GM12874 (cell line): ENCODE data around the gene KLHL29.

Experiments
- TF ChIP-seq, protein P1 (sequence below): IDR thresholded peaks from 2 replicates; pipeline ENCODE4 v1.5.1; 2011; ENCODE audit warnings: low read depth, mild to moderate bottlenecking, control low read depth, low read length, moderate library complexity; ENCODE audit not compliant: insufficient read depth

KLHL29 gene

DNA sequence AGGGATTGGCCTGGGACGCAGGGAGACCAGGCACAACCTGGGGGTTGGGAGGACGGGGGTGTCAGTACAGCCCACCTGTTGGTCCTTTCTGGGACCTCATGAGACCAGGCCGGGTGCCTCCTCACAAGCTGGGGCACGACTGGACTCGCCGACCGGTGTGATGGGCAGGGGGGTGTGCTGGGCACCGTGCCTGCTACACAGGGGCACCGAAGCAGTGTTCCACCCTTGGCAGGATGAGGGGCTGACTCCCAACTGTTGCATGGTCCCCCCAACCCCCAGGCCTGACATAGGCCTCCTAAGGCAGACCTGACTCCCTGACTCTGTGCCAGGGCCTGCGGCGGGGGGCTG lies 285.2 kb downstream of the KLHL29 start:
- TF ChIP-seq, protein P1, sequence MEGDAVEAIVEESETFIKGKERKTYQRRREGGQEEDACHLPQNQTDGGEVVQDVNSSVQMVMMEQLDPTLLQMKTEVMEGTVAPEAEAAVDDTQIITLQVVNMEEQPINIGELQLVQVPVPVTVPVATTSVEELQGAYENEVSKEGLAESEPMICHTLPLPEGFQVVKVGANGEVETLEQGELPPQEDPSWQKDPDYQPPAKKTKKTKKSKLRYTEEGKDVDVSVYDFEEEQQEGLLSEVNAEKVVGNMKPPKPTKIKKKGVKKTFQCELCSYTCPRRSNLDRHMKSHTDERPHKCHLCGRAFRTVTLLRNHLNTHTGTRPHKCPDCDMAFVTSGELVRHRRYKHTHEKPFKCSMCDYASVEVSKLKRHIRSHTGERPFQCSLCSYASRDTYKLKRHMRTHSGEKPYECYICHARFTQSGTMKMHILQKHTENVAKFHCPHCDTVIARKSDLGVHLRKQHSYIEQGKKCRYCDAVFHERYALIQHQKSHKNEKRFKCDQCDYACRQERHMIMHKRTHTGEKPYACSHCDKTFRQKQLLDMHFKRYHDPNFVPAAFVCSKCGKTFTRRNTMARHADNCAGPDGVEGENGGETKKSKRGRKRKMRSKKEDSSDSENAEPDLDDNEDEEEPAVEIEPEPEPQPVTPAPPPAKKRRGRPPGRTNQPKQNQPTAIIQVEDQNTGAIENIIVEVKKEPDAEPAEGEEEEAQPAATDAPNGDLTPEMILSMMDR: no peak

DNA sequence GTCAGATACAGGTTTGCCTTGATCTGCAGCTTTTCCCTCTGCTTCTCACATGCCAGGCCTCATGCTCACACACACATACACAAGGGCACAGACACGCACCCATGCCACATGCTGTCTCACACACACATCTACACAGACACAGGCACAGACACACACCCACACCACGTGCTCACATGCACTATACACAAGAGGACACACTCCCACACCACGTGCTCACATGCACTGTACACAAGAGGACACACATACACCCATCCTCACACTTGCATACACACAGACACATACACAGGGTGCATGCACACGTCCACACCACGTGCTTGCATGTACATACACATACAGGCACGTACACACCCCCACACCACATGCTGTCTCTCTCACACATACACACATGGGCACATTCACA lies 288.1 kb downstream of the KLHL29 start:
- TF ChIP-seq, protein P1: no peak

DNA sequence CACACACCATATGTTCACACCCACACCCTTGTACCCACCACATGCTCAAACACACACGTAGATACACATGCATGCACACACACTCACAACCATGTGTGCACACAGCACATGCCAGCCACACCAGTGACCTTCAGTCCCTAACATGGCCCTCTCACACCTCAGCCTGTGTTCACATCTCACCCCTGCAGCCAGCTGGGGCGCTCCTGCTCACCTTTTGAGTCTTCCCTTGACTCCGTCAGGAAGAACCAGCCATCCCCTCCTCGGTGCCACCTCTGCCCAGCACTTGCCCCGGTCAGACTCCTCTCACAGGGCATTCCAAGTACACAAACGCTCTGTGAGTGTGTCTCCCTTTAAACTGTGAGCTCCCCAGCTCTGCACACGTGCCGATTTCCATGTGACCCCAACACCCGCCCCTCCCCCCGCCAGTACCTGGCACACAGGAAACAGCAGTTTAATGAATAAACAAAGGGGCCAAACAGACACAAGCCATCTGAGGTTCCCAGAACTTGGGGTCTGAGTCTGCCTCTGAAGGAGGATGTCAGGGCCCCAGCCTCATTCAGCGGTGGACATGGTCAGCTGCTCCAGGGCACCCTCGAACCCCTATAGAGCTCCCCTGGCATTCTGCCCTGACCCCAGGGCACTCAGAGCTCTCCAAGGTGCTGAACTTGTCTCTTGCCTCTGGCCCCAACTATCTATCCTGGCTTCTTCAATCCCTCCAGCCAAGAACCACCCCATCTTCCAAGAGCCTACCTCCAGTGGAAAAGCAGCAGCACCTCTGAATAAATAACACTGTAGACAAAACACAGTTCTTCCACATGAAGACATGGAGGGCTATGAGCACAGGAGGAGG lies 289.1 kb downstream of the KLHL29 start:
- TF ChIP-seq, protein P1: no peak

DNA sequence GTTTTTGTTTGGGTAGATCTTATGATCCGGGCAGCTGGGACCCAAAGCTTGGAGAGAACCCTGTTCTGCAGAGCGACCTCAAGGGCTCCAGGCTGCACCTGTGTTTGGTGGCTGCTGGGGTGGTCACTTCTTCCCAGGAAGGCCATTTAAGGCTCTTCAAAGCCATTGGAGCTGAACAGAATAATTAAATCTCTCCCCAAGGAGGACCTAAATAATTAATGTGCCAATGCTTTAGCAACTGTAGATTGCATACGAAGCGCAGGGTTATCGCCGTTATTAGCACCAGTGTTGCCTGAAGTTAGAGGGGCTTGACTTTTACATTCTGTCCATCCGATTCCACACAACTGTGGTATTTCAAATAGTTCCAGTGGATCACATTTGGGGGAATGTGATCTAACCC lies 290.5 kb downstream of the KLHL29 start:
- TF ChIP-seq, protein P1: no peak

DNA sequence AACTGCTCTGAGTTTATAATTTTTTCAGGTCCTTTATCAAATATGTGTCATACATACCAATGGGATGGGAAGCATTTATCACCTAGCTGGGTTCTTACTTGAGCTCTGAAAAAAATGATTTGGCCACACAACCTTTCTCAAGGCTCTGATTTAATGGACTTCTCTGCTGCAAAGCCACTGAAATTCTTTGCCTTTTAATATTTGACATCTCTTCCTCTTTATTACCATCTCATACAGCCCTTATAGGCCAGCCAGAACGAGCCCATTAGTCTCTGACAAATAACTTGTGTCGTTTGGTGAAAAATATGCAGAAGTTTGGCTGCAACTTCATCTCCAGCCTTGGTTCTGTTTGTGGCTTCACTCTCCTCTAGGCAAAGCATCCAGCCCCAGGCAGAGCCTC lies 292.9 kb downstream of the KLHL29 start:
- TF ChIP-seq, protein P1: no peak

DNA sequence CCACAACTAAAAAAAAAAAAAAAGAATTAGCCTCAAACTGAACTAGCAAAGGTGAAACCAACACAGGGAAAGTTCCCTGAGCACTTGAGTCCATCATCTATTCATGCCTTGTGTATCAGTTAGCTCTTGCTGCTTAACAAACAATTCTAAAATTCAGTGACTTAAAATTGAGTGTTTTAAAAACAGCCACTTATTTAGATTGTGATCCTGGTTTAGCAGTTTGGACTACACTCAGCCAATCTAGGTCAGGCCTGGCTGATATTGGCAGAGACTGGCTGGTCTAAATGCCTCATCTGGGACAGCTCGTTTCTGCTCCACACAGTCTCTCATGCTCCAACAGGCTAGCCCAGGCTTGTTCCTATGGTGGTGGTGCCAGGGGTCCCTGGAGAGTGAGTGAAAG lies 294.1 kb downstream of the KLHL29 start:
- TF ChIP-seq, protein P1: no peak

DNA sequence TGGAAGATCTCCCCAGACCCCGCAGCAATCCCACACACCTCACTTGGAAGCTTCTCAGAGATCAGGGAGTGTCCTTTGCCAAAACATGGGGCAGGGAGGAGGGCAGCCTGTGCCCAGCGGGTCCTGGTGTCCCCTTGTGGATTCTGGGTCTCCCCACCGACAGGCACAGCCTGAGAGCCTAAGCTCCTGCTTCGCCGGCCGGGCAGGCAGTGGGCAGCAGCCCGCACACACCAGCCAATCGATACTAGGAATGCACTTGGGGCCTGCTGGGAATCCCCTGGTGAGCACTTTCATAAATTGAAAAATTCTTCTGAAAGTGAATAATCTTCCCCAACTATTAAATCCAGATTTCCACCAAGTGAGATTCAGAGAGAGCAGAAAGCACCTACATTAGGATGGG lies 296.0 kb downstream of the KLHL29 start:
- TF ChIP-seq, protein P1: no peak
